ENCODE measurements around the gene PDF. TPM values are rescaled to one million over a fixed set of nuclear protein-coding genes. Genes with fewer than 3 reads are reported as not detected.

The PDF gene
- total RNA-seq, 1 experiment from 2014 or later, result 32.4 TPM

- Histone ChIP-seq H3K9me3 (ENCODE audit: low read depth, low read length, poor library complexity, severe bottlenecking) (no peaks in the 10 kb centered on the region), H3K27ac (ENCODE audit: low read depth, low read length, poor library complexity, severe bottlenecking) (no peak overlapping the region), H3K4me1 (ENCODE audit: insufficient read depth, low read length, poor library complexity, severe bottlenecking) (no peaks in the 10 kb centered on the region), H3K36me3 (ENCODE audit: insufficient read depth, low read length, poor library complexity, severe bottlenecking) (peaks cover 8% of the 10 kb centered on the region), H3K4me3 (ENCODE audit: low read depth, low read length, poor library complexity, severe bottlenecking) (no peak overlapping the region), H3K27me3 (replicated peaks; ENCODE audit: insufficient read depth, low read depth, low read length, poor library complexity) (no peaks in the 10 kb centered on the region)
- no TSS peak for BruUV-seq (replicated peaks)
- no peak for TF ChIP-seq EZH2 (IDR thresholded peaks at IDR 0.05; ENCODE audit: borderline replicate concordance, low read depth, low read length, poor library complexity, severe bottlenecking)
- TF ChIP-seq, protein P1, sequence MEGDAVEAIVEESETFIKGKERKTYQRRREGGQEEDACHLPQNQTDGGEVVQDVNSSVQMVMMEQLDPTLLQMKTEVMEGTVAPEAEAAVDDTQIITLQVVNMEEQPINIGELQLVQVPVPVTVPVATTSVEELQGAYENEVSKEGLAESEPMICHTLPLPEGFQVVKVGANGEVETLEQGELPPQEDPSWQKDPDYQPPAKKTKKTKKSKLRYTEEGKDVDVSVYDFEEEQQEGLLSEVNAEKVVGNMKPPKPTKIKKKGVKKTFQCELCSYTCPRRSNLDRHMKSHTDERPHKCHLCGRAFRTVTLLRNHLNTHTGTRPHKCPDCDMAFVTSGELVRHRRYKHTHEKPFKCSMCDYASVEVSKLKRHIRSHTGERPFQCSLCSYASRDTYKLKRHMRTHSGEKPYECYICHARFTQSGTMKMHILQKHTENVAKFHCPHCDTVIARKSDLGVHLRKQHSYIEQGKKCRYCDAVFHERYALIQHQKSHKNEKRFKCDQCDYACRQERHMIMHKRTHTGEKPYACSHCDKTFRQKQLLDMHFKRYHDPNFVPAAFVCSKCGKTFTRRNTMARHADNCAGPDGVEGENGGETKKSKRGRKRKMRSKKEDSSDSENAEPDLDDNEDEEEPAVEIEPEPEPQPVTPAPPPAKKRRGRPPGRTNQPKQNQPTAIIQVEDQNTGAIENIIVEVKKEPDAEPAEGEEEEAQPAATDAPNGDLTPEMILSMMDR (conservative IDR thresholded peaks at IDR 0.05; ENCODE audit: low read depth, low read length), result no peak
- ChIA-PET POLR2A (ENCODE audit: low non-redundant PET) (no interaction called here), CTCF (no interaction called here)
- no peak for DNase-seq (ENCODE audit: low spot score)
- intact Hi-C loops (cut with micrococcal nuclease; ENCODE audit: unreplicated experiment), result no loop called here
These were observed 23.3 kb downstream of the PDF start for GRCh38 chr16:69307091-69307490.

DNA sequence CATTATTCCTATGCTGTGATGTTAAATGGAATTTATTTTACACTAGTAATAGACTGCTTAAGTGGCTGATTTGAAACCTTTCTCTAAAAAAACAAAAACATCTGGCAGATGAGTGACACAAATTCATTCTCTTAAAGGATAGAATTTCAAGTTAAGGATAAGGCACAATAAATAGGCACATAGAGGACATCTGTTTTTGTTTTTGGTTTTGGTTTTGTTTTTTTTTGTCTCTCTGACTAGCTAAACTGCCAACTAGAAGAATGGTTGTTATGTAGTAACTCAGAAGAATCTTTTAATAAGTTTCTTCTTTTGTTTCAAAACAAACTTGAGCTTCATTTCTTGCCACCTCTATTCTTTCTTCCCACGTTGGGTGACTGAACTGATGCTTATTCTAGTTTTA lies 24.4 kb downstream of the PDF start:
- no peak for DNase-seq (ENCODE audit: low spot score)
- Histone ChIP-seq H3K4me3 (ENCODE audit: low read depth, low read length, poor library complexity, severe bottlenecking) (no peak overlapping the region), H3K9me3 (ENCODE audit: low read depth, low read length, poor library complexity, severe bottlenecking) (no peaks in the 10 kb centered on the region), H3K4me1 (ENCODE audit: insufficient read depth, low read length, poor library complexity, severe bottlenecking) (no peaks in the 10 kb centered on the region), H3K27me3 (replicated peaks; ENCODE audit: insufficient read depth, low read depth, low read length, poor library complexity) (no peaks in the 10 kb centered on the region), H3K27ac (ENCODE audit: low read depth, low read length, poor library complexity, severe bottlenecking) (no peak overlapping the region), H3K36me3 (ENCODE audit: insufficient read depth, low read length, poor library complexity, severe bottlenecking) (peaks cover 13% of the 10 kb centered on the region)
- no TSS peak for BruUV-seq (replicated peaks)
- intact Hi-C loops (cut with micrococcal nuclease; ENCODE audit: unreplicated experiment), result no loop called here
- POLR2A ChIA-PET (ENCODE audit: low non-redundant PET), result no interaction called here
- TF ChIP-seq, protein P1 (conservative IDR thresholded peaks at IDR 0.05; ENCODE audit: low read depth, low read length), result no peak
- no peak for TF ChIP-seq EZH2 (IDR thresholded peaks at IDR 0.05; ENCODE audit: borderline replicate concordance, low read depth, low read length, poor library complexity, severe bottlenecking)
- CTCF ChIA-PET, result interaction anchor here (0.6 kb wide), 1 partner anchor 1191 kb away, joined by 3 read pairs; no protein-coding TSS in a partner anchor

DNA sequence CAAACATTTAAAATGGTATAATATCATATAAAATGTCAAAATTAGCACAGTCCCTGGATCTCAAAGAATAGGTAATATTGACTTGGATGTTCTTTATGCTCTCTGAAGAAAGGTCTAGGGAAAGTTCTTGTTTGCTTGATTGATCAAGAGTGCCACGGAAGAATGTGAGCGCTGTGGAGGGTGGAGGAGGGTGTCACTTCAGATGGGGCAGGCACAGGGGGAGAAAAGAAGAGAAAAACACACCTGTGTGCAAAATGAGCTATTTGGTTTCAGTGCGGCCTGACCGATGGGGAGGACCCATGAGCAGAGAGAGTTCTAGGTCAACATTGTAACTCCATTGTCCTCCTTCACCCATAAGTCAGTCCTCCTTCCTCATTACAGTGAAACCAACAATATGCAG lies 28.1 kb downstream of the PDF start:
- Histone ChIP-seq H3K9me3 (ENCODE audit: low read depth, low read length, poor library complexity, severe bottlenecking) (no peaks in the 10 kb centered on the region), H3K36me3 (ENCODE audit: insufficient read depth, low read length, poor library complexity, severe bottlenecking) (peaks cover 28% of the 10 kb centered on the region), H3K4me3 (ENCODE audit: low read depth, low read length, poor library complexity, severe bottlenecking) (no peak overlapping the region), H3K27me3 (replicated peaks; ENCODE audit: insufficient read depth, low read depth, low read length, poor library complexity) (no peaks in the 10 kb centered on the region), H3K4me1 (ENCODE audit: insufficient read depth, low read length, poor library complexity, severe bottlenecking) (no peaks in the 10 kb centered on the region), H3K27ac (ENCODE audit: low read depth, low read length, poor library complexity, severe bottlenecking) (no peak overlapping the region)
- CTCF ChIA-PET, result no interaction called here
- POLR2A ChIA-PET (ENCODE audit: low non-redundant PET), result no interaction called here
- DNase-seq (ENCODE audit: low spot score), result no peak
- intact Hi-C loops (cut with micrococcal nuclease; ENCODE audit: unreplicated experiment), result no loop called here
- BruUV-seq (replicated peaks), result no TSS peak
- TF ChIP-seq EZH2 (IDR thresholded peaks at IDR 0.05; ENCODE audit: borderline replicate concordance, low read depth, low read length, poor library complexity, severe bottlenecking), result no peak
- TF ChIP-seq, protein P1 (conservative IDR thresholded peaks at IDR 0.05; ENCODE audit: low read depth, low read length), result no peak
